Measurements from ENCODE around the gene GPR143. TPM values are rescaled to one million over a fixed set of nuclear protein-coding genes. Genes with fewer than 3 reads are reported as not detected.

The GPR143 gene
- total and polyA plus RNA-seq, 10 donors, result 0.17 TPM; not detected in 9

DNA sequence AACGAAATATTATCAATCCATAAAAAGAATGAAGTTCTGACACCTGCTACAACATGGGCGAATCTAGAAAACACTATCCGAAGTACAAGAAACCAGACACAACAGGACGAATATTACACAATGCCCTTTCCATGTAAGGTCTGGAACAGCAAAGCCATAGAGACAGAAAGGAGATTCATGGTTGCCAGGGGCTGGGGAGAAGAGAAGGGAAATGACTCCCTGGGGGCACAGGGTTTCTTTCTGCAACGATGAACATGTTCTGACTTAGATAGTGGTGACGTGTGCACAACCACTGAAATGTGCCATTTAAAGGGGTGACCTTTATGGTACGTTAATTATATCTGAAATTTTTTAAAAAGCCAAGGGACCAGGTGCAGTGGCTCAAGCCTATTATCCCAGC is 28.3 kb downstream of the GPR143 start:
- no peak for TF ChIP-seq POLR2A (IDR thresholded peaks at IDR 0.05)
- TF ChIP-seq POLR2AphosphoS5 (IDR thresholded peaks at IDR 0.05), result no peak
- TF ChIP-seq, protein P1, sequence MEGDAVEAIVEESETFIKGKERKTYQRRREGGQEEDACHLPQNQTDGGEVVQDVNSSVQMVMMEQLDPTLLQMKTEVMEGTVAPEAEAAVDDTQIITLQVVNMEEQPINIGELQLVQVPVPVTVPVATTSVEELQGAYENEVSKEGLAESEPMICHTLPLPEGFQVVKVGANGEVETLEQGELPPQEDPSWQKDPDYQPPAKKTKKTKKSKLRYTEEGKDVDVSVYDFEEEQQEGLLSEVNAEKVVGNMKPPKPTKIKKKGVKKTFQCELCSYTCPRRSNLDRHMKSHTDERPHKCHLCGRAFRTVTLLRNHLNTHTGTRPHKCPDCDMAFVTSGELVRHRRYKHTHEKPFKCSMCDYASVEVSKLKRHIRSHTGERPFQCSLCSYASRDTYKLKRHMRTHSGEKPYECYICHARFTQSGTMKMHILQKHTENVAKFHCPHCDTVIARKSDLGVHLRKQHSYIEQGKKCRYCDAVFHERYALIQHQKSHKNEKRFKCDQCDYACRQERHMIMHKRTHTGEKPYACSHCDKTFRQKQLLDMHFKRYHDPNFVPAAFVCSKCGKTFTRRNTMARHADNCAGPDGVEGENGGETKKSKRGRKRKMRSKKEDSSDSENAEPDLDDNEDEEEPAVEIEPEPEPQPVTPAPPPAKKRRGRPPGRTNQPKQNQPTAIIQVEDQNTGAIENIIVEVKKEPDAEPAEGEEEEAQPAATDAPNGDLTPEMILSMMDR (IDR thresholded peaks at IDR 0.05 in 8 of 11, conservative IDR thresholded peaks at IDR 0.05 in 3 of 11), result no peak
- no peak overlapping the region for H3K4me3 ChIP-seq
- WGBS, 5 donors, result 66 to 78% (median 71%) methylated on average over 7 of the region's 7 CpGs
- no peaks in the 10 kb centered on the region for H3K4me1 ChIP-seq
- no peaks in the 10 kb centered on the region for H3K27me3 ChIP-seq (replicated peaks in 1 of 7)
- no peak overlapping the region for H3K27ac ChIP-seq
- DNase-seq, result no peak
- H3K36me3 ChIP-seq, result no peaks in the 10 kb centered on the region
- intact Hi-C loops (cut with DNase I; ENCODE audit: low total_unique reads), result no loop called here
- H3K9me3 ChIP-seq, result no peaks in the 10 kb centered on the region

DNA sequence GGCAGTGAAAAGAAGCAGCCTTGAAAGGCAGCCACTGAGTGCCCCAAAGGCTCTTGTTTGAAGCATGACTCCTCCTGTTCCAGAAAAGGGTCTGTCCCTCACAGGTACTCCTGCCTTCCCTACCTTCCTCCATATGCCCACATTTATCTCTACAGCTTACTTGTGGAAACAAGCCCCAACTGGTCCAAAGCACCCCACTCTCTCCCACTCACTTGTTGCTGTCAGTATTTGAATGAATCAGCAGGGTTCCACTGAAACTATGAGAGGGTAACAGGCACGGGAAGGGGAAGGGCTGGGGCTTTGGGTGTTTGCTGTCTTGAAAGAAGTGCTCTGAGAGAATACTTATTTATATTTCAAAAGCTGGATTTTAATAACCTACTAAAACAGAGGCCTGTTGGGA is 34.9 kb downstream of the GPR143 start:
- H3K36me3 ChIP-seq, result no peaks in the 10 kb centered on the region
- DNase-seq, result no peak
- WGBS, 5 donors, result 58 to 77% (median 62%) methylated on average over 1 of the region's 1 CpG
- no peak for TF ChIP-seq POLR2AphosphoS5 (IDR thresholded peaks at IDR 0.05)
- TF ChIP-seq POLR2A (IDR thresholded peaks at IDR 0.05), result no peak
- TF ChIP-seq, protein P1 (IDR thresholded peaks at IDR 0.05 in 8 of 11, conservative IDR thresholded peaks at IDR 0.05 in 3 of 11), result no peak
- no peak overlapping the region for H3K27ac ChIP-seq
- no peaks in the 10 kb centered on the region for H3K4me1 ChIP-seq
- no peaks in the 10 kb centered on the region for H3K27me3 ChIP-seq (replicated peaks in 1 of 7)
- intact Hi-C loops (cut with DNase I; ENCODE audit: low total_unique reads), result no loop called here
- no peak overlapping the region for H3K4me3 ChIP-seq
- peaks cover 2 to 23% (median 19%) of the 10 kb centered on the region in 8 donors for H3K9me3 ChIP-seq

DNA sequence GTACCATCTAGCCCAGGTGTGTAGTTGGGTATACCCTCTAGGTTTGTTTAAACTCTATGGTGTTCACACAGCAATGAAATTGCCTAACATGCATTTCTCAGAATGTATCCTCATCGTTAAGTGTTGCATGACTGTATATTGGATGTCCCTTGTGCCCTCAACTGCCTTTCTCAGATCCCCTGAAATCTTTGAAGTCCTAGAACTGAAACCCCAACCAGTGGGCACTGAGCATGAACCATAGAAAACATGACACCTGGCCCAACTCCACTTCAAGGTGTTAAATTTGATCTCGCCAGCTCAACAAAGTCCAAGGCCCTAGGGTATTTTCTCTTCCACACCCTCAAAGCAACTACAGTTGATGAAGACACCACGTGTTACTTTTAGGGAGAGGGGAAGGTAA is 35.6 kb downstream of the GPR143 start:
- no peak for DNase-seq
- Histone ChIP-seq H3K9me3 (peaks cover 2 to 28% (median 19%) of the 10 kb centered on the region in 8 donors), H3K36me3 (no peaks in the 10 kb centered on the region), H3K4me3 (no peak overlapping the region), H3K27me3 (replicated peaks in 1 of 7) (no peaks in the 10 kb centered on the region), H3K4me1 (no peaks in the 10 kb centered on the region), H3K27ac (no peak overlapping the region)
- intact Hi-C loops (cut with DNase I; ENCODE audit: low total_unique reads), result no loop called here
- TF ChIP-seq POLR2AphosphoS5 (IDR thresholded peaks at IDR 0.05) (no peak), POLR2A (IDR thresholded peaks at IDR 0.05) (no peak)
- TF ChIP-seq, protein P1 (IDR thresholded peaks at IDR 0.05 in 8 of 11, conservative IDR thresholded peaks at IDR 0.05 in 3 of 11), result no peak
- WGBS, 5 donors, result 70 to 91% (median 82%) methylated on average over 2 to 3 of the region's 3 CpGs

DNA sequence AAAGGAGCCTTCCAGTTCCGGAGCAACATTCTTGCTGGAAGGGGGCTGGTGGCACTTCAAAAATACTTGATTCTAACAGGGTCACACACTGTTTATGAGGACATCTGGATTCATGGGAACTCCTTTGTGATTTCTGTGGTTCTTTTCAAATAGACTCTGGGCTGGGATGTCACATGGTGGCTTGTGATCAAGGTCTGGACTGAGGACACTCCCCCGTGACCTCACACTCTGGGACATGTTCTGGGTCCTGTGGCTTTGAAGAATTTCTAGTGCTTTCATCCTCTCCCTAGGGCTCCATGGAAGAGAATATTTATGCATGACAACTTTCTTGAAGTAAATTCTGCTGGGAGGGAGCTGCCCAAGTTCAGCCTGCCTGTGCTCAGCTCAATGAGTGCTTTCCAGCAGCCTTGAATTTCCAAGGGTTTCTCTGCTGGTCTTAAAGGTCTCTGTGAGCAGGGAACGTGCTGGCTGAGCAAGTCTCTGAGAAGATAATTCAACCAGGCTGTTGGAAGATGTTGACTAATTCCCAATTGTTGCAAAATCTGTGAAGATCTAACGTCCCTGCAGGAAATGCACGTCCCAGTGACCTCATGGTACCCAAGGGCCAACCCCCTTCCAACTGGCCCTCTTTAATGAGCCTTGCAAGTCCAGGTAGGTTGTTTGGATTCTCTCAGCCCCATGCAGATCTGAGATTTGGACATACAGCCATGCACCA is 36.3 kb downstream of the GPR143 start:
- WGBS, 5 donors, result 52 to 68% (median 63%) methylated on average over 4 to 5 of the region's 5 CpGs

More for the DNA sequence above, 36.3 kb downstream of the GPR143 start:
- DNase-seq, result no peak
- Histone ChIP-seq H3K36me3 (no peaks in the 10 kb centered on the region), H3K4me1 (no peaks in the 10 kb centered on the region), H3K27me3 (replicated peaks in 1 of 7) (no peaks in the 10 kb centered on the region), H3K9me3 (peaks cover 2 to 34% (median 19%) of the 10 kb centered on the region in 8 donors), H3K27ac (no peak overlapping the region), H3K4me3 (no peak overlapping the region)
- intact Hi-C loops (cut with DNase I; ENCODE audit: low total_unique reads), result no loop called here
- TF ChIP-seq POLR2A (IDR thresholded peaks at IDR 0.05), result no peak
